Stimulated activated CD8-positive, alpha-beta memory T cell treated with anti-CD3 and anti-CD28 coated beads, Interleukin-7, amount 100 ng/mL, for 48 hours (primary cell): ENCODE results near the gene VAC14.

Experiments used
- DNase-seq, 2 donors: peaks; one replicate each; pipeline ENCODE4 v3.0.0-alpha.2; 2020; ENCODE audit warnings: low read depth in 1 of 2; ENCODE audit errors: extremely low read depth in 1 of 2

The VAC14 gene

DNA sequence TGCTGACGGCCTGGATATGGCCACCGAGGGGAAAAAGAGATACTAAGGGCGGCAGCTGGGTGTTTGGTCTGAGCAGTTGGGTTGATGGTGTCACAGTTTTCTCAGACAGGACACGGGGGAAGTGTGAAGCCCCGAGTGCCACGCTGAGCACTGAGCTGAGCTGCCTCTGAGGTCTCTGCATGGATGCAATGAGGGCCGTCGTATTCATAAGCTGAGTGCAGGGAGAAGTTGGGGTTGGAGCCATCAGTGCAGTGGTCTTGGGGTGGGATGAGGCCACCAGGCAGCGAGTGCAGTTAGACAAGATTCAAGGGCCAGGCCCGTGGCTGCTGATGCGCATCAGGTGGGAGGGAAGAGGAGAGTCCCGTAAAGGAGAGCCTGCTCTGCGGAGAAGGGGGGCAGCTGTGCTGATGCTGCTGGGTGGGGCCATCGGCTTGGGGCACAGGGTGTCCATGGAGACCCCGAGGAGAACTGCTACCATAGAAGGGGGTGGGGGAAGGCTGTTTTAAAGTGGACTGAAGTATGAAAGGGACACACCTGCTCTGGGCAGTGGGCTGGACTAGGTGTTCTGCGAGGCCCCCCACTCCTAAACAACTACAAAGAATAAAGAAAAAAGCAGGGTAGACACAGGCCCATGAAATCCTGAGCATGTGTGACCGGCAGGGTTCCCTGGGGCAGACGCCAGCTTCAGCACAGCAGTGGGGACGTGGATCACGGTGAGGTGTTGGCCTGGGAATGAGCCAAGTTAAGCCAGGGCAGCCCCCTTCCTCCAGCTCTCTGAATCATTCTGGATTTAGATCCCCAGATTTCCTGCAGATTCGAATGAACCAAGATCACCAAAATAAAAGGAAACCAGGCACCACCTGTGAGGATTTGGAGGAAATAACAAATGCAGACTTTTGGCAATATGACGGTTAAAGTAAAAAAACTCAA lies 134.9 kb downstream of the VAC14 start:
- DNase-seq, result no peak

DNA sequence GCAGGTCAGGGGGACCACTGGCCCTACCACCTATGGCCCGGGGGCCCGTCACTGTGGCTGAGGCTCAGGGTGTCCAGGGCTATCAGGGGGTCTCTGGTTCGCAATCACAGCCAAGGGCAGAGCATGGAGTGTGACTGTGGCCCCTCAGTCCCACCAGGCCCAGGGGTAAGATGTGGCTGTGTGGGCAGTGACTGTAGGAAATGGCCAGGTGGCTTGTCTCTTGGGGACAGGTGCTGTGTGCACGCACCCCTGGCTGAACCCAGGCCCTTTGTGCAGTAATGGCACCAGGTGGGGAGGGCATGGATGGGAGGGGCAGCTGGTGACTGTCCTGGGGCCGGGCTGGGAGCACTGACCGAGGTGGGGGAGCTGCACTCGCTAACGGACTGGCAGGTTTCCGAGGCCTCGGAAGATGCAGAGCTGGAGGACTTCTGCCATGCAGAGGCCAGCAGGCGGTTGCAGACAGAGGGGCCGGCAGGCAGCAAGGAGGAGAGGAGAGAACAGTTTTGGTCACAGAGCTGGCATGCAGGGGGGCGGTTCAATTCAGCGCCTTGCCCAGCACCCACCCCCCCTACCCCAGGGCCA lies 135.8 kb downstream of the VAC14 start:
- no peak for DNase-seq

- DNase-seq, result no peak
Measured at GRCh38 chr16:70664325-70665112, 136.4 kb downstream of the VAC14 start.

DNA sequence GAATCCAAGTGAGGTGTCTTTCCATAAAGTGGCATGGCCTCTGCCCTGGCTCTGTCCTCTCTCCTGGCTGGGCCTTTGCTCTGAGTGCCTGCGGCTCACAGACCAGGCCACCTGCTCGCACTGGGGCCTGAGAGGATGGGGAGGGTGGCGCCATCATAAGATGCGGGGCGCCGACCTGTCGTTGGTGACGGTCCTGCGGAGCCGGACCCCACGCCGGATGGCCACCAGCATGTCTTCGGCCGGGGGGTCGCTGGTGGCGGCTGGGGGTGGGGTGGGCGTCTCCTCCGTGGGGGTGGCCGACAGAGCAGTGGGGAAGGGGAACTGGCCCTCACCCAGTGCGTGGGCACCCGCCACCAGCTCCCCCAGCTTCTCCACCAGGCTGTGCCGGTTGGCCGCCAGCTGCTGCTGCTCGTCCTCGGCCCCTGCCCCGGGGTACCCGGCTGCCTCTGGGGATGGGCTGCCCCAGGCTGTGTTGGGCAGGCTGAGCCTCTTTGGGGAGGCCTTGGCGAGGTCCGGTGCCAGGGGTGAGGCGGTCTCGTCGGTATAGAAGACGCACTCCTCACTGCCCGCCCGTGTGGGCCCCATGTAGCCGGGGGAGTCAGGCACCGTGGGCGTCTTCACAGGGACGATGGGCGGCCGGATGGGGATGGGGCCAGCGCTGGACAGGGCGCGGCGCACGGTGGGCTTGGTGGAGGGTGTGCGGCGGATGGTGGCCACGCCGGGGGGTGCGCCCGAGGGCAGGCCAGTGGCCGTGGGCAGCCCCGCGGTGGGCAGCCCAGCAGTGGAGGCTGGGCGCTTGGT lies 137.2 kb downstream of the VAC14 start:
- no peak for DNase-seq

DNA sequence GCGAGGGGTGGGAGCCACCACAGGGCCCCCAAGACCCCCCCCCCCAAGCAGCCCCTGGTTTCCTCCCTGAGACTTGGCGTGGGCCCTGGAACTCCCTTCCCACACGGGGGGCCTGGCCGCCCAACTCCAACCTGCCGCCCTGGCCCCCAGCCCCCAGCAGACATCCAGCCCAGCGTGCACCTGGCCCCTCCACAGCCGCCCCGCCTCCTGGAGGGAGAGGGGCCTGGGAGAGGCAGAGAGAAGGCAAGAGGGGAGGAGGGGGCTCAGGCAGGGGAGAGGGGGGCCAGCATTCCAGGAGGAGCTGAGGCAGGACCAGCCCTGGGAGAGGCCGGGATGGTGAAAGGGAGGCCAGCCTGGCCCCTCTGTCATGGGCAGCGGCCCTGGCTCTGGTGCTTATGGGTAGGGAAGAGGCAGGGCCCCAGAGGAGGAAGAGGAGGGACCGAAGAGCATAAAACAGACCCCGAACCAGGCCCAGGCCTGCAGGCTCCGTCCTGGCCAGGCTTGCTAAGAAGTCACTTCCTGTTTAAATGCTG lies 137.9 kb downstream of the VAC14 start:
- DNase-seq, result no peak

GRCh38 chr16:70661918-70662641 lies 138.9 kb downstream of the VAC14 start:
- no peak for DNase-seq

- DNase-seq, result no peak
Measured at GRCh38 chr16:70661534-70661917, 139.4 kb downstream of the VAC14 start.

DNA sequence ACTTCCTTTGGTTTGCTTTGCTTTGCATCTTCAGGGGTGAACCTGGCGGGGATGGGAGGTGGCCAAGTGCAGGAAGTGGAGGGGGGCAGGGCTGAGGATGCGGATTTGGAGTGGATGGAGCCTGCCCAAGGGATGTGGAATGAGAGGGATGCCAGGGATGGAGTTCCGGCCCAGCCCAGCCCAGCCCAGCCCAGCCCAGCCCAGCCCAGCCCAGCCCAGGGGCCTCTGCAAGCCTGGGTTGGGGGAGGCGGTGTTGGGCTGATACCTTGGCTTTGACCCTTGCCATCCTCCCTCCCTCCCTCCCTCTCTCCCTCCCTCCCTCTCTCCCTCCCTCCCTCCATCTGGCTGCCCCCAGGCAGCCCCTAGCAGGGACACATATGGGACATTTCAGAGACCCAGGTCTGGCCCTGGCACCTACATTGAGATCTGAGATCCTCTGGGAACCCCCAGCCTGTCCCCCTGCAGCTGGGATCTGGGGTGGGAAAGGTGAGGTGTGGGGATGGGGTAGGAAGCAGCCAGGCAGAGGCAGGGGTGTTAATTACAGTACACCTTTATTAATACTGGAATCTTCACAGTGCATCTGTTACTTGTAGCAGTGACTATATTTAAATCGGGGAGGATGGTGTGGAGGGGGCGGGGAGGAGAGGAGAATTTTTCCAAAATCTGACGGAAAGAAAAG lies 140.1 kb downstream of the VAC14 start:
- DNase-seq, result no peak

DNA sequence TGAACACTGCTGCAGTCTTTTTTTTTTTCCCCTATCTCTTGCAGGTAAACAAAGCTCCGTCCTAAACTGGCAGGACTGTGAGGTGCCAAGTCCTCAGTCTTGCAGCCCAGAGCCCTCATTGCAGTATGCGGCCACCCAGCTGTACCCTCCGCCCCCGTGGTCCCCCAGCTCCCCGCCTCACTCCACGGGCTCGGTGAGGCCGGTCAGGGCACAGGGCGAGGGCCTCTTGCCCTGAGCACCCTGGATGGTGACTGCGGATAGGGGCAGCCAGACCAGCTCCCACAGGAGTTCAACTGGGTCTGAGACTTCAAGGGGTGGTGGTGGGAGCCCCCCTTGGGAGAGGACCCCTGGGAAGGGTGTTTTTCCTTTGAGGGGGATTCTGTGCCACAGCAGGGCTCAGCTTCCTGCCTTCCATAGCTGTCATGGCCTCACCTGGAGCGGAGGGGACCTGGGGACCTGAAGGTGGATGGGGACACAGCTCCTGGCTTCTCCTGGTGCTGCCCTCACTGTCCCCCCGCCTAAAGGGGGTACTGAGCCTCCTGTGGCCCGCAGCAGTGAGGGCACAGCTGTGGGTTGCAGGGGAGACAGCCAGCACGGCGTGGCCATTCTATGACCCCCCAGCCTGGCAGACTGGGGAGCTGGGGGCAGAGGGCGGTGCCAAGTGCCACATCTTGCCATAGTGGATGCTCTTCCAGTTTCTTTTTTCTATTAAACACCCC lies 140.8 kb downstream of the VAC14 start:
- DNase-seq, result no peak

DNA sequence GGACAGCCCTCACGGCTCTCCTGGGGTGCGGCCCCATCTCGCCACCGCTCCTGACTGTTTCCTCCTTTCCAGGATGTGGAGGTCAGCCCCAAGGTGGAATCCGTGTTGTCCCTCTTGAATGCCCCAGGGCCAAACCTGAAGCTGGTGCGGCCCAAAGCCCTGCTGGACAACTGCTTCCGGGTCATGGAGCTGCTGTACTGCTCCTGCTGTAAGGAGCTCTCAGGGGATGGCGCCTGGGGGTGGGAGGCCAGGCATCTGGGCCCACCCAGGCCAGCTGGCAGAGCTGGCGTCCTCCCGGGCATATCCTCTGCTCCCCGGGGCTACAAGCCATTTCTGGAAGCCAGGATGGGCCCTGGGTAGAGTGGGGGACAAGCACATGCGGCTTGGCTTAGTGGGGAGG lies 141.4 kb downstream of the VAC14 start:
- DNase-seq, result no peak

DNA sequence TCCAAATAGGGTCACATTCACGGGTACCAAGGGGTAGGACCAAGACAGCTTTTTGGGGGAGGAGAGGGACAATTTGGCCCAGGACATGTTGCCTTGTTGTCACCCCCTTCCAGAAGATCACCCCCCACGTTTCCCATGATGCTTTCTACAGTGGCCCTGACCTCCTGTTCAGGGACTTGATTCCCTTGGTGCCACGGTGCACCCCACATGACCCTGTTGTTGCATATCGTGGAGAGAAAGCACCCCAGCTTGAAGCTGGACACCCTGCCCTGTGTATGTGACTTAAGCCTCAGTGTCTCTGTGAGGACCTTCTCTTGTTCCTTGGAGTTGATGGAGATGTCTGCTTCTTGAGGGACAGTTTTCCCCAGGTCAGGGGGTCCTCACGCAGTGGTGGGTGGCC lies 142.0 kb downstream of the VAC14 start:
- no peak for DNase-seq

- DNase-seq, result no peak
Measured at GRCh38 chr16:70657956-70658355, 143.0 kb downstream of the VAC14 start.

DNA sequence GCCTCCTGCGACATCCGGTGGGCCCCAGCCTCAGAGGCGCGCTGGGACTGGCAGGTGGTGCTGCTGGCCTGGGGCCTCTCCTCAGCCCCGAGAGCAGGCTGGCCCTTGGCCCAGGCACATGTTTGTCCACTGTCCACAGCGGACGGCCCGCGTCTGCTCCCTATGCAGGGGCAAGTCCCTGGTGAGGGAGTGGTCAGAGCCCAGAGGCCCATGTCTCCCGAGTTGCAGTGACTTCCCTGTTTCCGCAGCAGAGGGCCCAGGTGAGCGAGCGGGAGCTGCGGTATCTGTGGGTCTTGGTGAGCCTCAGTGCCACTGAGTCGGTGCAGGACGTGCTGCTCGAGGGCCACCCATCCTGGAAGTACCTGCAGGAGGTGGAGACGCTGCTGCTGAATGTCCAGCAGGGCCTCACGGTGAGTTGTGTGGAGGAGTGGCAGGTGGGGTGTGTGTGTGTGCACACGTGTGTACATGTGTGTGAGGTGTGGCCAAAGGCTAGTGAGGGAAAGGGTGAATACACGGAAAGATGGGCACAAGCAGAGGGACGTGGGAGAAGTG lies 144.2 kb downstream of the VAC14 start:
- DNase-seq, result no peak

GRCh38 chr16:70656065-70656711 lies 144.8 kb downstream of the VAC14 start:
- no peak for DNase-seq

GRCh38 chr16:70653809-70654771 lies 146.9 kb downstream of the VAC14 start:
- peak; percentile 50 to 53 for DNase-seq

- no peak for DNase-seq
Measured at GRCh38 chr16:70653406-70653805, 147.6 kb downstream of the VAC14 start.

DNA sequence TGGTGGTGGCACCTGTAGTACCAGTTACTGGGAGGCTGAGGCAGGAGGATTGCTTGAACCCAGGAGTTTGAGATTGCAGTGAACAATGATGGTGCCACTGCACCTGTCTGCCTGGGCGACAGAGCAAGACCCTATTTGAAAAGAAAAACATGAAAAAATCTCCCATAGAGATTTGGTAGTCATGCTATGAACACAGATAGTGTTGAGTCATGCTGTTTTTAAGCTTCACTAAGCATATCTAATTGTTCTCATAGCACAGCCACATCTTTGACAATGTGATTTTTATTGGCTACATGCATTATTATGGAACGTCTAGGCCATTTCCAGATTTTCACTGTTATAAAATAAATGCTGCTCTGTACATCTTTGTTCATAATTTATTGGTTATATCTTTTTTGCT lies 148.6 kb downstream of the VAC14 start:
- DNase-seq, result no peak
